ENCODE measurements around the gene KCNG2. TPM values are rescaled to one million over a fixed set of nuclear protein-coding genes. Genes with fewer than 3 reads are reported as not detected.

Gene KCNG2
- total and polyA plus RNA-seq, 2 experiments from 2014 or later, result 0.13 to 0.52 TPM

DNA sequence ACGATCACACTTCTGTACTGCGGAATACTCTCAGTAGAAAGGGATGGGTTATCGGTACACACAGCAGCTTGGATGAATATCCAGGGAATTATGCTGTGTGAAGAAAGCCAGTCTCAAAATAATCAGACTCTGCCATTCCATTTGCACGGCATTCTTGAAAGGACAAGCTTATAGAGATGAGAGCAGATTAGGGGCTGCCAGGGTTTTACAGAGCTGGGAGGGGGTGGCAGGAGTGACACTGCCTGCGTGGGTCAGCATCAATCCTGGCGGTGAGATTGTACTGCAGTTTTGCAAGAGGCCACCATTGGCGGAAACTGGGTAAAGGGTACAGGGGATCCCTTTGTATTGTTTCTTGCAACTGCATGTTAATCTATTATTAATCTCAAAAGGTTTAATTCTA is 16.6 kb downstream of the KCNG2 start:
- H3K4me3 ChIP-seq, result no peak overlapping the region
- TF ChIP-seq EZH2phosphoT487 (IDR thresholded peaks at IDR 0.05; ENCODE audit: unreplicated experiment) (no peak), EZH2 (IDR thresholded peaks at IDR 0.05; ENCODE audit: low read depth, unreplicated experiment) (no peak), POLR2AphosphoS5 (IDR thresholded peaks at IDR 0.05; ENCODE audit: low read depth) (no peak), JUNB (IDR thresholded peaks at IDR 0.05; ENCODE audit: unreplicated experiment) (no peak), NANOG (IDR thresholded peaks at IDR 0.05; ENCODE audit: borderline replicate concordance) (no peak), CREB1 (CRISPR knock-in tag; IDR thresholded peaks at IDR 0.05; ENCODE audit: low read depth) (no peak), ZNF331 (CRISPR knock-in tag; IDR thresholded peaks at IDR 0.05; ENCODE audit: low read depth) (no peak)
- TF ChIP-seq, protein P1, sequence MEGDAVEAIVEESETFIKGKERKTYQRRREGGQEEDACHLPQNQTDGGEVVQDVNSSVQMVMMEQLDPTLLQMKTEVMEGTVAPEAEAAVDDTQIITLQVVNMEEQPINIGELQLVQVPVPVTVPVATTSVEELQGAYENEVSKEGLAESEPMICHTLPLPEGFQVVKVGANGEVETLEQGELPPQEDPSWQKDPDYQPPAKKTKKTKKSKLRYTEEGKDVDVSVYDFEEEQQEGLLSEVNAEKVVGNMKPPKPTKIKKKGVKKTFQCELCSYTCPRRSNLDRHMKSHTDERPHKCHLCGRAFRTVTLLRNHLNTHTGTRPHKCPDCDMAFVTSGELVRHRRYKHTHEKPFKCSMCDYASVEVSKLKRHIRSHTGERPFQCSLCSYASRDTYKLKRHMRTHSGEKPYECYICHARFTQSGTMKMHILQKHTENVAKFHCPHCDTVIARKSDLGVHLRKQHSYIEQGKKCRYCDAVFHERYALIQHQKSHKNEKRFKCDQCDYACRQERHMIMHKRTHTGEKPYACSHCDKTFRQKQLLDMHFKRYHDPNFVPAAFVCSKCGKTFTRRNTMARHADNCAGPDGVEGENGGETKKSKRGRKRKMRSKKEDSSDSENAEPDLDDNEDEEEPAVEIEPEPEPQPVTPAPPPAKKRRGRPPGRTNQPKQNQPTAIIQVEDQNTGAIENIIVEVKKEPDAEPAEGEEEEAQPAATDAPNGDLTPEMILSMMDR (conservative IDR thresholded peaks at IDR 0.05; ENCODE audit: low read depth in 2 of 2), result no peak
- TF ChIP-seq, protein P2, sequence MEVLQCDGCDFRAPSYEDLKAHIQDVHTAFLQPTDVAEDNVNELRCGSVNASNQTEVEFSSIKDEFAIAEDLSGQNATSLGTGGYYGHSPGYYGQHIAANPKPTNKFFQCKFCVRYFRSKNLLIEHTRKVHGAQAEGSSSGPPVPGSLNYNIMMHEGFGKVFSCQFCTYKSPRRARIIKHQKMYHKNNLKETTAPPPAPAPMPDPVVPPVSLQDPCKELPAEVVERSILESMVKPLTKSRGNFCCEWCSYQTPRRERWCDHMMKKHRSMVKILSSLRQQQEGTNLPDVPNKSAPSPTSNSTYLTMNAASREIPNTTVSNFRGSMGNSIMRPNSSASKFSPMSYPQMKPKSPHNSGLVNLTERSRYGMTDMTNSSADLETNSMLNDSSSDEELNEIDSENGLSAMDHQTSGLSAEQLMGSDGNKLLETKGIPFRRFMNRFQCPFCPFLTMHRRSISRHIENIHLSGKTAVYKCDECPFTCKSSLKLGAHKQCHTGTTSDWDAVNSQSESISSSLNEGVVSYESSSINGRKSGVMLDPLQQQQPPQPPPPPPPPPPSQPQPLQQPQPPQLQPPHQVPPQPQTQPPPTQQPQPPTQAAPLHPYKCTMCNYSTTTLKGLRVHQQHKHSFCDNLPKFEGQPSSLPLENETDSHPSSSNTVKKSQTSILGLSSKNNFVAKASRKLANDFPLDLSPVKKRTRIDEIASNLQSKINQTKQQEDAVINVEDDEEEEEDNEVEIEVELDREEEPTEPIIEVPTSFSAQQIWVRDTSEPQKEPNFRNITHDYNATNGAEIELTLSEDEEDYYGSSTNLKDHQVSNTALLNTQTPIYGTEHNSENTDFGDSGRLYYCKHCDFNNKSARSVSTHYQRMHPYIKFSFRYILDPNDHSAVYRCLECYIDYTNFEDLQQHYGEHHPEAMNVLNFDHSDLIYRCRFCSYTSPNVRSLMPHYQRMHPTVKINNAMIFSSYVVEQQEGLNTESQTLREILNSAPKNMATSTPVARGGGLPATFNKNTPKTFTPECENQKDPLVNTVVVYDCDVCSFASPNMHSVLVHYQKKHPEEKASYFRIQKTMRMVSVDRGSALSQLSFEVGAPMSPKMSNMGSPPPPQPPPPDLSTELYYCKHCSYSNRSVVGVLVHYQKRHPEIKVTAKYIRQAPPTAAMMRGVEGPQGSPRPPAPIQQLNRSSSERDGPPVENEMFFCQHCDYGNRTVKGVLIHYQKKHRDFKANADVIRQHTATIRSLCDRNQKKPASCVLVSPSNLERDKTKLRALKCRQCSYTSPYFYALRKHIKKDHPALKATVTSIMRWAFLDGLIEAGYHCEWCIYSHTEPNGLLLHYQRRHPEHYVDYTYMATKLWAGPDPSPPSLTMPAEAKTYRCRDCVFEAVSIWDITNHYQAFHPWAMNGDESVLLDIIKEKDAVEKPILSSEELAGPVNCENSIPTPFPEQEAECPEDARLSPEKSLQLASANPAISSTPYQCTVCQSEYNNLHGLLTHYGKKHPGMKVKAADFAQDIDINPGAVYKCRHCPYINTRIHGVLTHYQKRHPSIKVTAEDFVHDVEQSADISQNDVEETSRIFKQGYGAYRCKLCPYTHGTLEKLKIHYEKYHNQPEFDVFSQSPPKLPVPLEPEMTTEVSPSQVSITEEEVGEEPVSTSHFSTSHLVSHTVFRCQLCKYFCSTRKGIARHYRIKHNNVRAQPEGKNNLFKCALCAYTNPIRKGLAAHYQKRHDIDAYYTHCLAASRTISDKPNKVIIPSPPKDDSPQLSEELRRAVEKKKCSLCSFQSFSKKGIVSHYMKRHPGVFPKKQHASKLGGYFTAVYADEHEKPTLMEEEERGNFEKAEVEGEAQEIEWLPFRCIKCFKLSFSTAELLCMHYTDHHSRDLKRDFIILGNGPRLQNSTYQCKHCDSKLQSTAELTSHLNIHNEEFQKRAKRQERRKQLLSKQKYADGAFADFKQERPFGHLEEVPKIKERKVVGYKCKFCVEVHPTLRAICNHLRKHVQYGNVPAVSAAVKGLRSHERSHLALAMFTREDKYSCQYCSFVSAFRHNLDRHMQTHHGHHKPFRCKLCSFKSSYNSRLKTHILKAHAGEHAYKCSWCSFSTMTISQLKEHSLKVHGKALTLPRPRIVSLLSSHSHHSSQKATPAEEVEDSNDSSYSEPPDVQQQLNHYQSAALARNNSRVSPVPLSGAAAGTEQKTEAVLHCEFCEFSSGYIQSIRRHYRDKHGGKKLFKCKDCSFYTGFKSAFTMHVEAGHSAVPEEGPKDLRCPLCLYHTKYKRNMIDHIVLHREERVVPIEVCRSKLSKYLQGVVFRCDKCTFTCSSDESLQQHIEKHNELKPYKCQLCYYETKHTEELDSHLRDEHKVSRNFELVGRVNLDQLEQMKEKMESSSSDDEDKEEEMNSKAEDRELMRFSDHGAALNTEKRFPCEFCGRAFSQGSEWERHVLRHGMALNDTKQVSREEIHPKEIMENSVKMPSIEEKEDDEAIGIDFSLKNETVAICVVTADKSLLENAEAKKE (CRISPR knock-in tag; IDR thresholded peaks at IDR 0.05), result no peak
- TF ChIP-seq, protein P3, sequence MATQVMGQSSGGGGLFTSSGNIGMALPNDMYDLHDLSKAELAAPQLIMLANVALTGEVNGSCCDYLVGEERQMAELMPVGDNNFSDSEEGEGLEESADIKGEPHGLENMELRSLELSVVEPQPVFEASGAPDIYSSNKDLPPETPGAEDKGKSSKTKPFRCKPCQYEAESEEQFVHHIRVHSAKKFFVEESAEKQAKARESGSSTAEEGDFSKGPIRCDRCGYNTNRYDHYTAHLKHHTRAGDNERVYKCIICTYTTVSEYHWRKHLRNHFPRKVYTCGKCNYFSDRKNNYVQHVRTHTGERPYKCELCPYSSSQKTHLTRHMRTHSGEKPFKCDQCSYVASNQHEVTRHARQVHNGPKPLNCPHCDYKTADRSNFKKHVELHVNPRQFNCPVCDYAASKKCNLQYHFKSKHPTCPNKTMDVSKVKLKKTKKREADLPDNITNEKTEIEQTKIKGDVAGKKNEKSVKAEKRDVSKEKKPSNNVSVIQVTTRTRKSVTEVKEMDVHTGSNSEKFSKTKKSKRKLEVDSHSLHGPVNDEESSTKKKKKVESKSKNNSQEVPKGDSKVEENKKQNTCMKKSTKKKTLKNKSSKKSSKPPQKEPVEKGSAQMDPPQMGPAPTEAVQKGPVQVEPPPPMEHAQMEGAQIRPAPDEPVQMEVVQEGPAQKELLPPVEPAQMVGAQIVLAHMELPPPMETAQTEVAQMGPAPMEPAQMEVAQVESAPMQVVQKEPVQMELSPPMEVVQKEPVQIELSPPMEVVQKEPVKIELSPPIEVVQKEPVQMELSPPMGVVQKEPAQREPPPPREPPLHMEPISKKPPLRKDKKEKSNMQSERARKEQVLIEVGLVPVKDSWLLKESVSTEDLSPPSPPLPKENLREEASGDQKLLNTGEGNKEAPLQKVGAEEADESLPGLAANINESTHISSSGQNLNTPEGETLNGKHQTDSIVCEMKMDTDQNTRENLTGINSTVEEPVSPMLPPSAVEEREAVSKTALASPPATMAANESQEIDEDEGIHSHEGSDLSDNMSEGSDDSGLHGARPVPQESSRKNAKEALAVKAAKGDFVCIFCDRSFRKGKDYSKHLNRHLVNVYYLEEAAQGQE (IDR thresholded peaks at IDR 0.05; ENCODE audit: unreplicated experiment), result no peak
- TF ChIP-seq, protein P4, sequence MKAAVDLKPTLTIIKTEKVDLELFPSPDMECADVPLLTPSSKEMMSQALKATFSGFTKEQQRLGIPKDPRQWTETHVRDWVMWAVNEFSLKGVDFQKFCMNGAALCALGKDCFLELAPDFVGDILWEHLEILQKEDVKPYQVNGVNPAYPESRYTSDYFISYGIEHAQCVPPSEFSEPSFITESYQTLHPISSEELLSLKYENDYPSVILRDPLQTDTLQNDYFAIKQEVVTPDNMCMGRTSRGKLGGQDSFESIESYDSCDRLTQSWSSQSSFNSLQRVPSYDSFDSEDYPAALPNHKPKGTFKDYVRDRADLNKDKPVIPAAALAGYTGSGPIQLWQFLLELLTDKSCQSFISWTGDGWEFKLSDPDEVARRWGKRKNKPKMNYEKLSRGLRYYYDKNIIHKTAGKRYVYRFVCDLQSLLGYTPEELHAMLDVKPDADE (IDR thresholded peaks at IDR 0.05), result no peak

More for the DNA sequence above, 16.6 kb downstream of the KCNG2 start:
- Histone ChIP-seq H3K4me1 (ENCODE audit: insufficient read depth) (no peaks in the 10 kb centered on the region), H3K9me2 (ENCODE audit: insufficient read depth) (no peaks in the 10 kb centered on the region), H3K36me3 (ENCODE audit: insufficient read depth) (no peaks in the 10 kb centered on the region), H3K27me3 (ENCODE audit: insufficient read depth) (no peaks in the 10 kb centered on the region), H3K79me2 (replicated peaks; ENCODE audit: insufficient read depth) (no peaks in the 10 kb centered on the region), H4K20me1 (replicated peaks; ENCODE audit: insufficient read depth) (no peaks in the 10 kb centered on the region), H3K27ac (ENCODE audit: low read depth) (no peak overlapping the region), H3F3A (replicated peaks; ENCODE audit: low read depth) (no peaks in the 10 kb centered on the region), H3K4me2 (no peak overlapping the region), H2AFZ (no peak overlapping the region)
- H3K9me3 Mint-ChIP-seq, result no peaks in the 10 kb centered on the region
- no peak overlapping the region for H3K4me3 Mint-ChIP-seq
- ATAC-seq (no peak), DNase-seq (ENCODE audit: low spot score) (no peak)
- peaks cover 6% of the 10 kb centered on the region for H3K27me3 Mint-ChIP-seq (ENCODE audit: insufficient read depth, low read depth, poor library complexity)
- H3K4me1 Mint-ChIP-seq, result no peaks in the 10 kb centered on the region
- H3K27ac Mint-ChIP-seq, result no peak overlapping the region
- H3K36me3 Mint-ChIP-seq (ENCODE audit: low read depth), result no peaks in the 10 kb centered on the region

Measured in GM23338 (cell line).